Stimulated activated naive CD4-positive, alpha-beta T cell (primary cell): Measurements from ENCODE around the gene DMRT3.
"Not testable (repeated sequence)": the region's sequence is repeated elsewhere in the genome, so short reads cannot be mapped to it uniquely, and the experiment has no call there.

Source experiments
- DNase-seq, 6 experiments: peaks; one replicate each; lab custom pipeline; 2025; lab: John Stamatoyannopoulos, UW

The DMRT3 gene

GRCh38 chr9:998299-999110 lies 22.1 kb downstream of the DMRT3 start:
- DNase-seq: not testable (repeated sequence)

- DNase-seq: no peak
Measured at GRCh38 chr9:1001838-1002237, 25.4 kb downstream of the DMRT3 start.

- no peak for DNase-seq
Measured at GRCh38 chr9:1002678-1003077, 26.2 kb downstream of the DMRT3 start.

DNA sequence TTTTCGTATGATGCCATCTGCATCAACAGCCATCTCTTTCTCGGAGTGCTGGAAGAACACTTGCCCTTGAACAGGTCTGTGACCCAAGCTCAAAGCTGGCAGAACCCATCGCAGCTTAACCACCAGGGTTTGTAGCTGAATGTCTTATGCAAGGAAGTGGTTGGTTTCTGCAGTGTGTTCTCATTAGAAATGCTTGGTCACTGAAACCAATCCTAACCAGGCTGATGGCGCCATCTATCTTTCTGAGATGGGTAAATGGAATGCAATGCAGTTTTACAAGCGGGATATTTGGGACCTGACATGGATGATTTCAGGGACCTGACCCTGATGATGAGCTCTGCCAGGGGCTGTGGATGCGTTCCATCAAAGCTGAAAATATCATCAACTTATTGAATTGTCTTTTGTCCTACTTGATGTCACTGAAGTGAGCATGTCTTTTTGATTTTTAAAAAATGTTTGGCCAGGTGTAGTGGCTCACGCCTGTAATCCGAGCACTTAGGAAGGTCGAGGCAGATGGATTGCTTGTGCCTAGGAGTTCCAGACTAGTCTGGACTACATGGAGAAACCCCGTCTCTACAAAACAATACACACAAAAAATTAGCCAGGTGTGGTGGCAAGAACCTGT lies 28.7 kb downstream of the DMRT3 start:
- DNase-seq: no peak

DNA sequence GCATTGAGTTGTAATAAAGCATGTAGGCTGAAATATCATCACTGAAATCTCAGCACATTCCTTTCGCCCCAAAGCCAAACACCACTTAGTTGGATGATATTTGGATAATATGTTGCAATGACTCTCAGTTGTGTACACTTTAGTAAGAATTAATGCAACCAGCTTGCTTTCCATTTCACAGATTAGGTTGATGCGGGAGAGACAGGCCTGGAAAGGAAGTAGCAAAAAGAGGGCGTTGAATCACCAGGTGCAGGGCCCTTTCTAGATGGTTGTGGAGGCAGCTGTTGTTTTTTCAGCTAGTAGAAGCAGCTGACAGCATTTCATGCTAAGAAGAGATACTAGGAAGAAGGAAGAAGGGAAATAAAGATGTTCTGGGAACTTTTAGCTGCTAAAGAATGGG lies 30.9 kb downstream of the DMRT3 start:
- no peak for DNase-seq

GRCh38 chr9:1008216-1008615 lies 31.8 kb downstream of the DMRT3 start:
- DNase-seq: no peak

DNA sequence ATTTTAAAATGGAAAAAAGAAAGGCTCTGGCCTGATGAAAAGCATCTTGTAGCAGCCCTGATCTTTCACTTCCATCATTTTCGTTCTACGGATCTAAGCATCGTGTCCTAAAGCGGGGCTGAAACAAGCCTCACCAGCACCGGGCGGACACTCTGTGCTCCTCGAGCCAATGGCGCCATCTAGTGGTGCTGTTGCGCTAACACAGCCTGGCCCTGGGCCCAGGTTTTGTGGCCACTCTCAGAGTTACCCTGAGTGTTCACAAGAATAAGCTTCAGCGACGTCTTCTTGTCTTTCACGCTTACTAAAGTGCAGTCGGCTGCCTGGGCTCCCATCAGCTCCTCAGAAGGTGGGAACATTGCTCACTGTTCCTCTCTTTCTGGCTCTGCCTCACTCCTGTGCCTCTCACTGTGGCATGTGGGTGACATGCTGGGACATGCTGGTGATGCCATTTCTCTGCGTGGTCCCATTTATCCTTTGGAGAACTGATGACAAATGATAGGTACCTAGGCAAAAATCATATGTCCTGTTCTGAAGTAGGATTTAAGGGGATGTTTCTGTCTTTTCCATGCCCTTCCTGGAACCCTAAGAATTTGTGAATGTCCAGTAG lies 32.7 kb downstream of the DMRT3 start:
- DNase-seq: peak in 5 of 6 experiments; percentile 39 to 65 (median 43)

DNA sequence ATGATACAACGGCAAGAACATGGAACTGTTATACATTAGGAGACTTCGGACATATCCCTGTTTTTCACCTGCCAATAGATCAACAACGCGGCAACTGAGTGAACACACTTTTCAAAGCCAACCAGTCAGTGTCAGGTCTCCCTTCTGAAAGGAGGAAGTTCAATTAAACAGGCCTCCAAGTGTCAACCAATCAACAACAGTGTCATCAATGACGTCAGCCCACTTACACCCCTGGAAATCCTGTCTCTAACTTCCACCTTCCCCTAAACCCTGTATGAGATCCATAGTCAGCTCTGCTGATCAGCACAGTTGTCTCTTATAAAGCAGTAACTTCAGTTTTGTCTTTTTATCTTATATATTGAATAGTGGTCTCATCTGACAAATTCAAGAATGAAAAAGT lies 36.6 kb downstream of the DMRT3 start:
- DNase-seq: no peak

GRCh38 chr9:1014225-1014624 lies 37.8 kb downstream of the DMRT3 start:
- no peak for DNase-seq

DNA sequence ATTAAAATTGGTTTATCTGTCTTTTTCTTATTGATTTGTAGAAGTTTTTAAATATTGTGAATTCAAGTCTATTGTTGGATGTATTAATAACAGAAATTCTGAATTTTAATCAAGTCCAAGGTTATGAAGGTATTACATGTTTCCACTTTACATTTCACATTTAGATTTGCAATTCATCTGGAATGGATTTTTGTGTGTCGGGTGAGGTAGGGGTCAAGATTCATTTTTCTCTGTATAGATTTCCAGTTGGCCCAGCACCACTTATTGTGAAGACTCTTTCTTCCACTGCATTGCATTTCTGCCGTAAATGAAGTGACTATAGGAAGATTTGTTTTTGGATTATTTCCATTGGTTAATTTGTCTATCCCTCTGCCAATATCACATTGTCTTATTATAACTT lies 38.2 kb downstream of the DMRT3 start:
- no peak for DNase-seq

DNA sequence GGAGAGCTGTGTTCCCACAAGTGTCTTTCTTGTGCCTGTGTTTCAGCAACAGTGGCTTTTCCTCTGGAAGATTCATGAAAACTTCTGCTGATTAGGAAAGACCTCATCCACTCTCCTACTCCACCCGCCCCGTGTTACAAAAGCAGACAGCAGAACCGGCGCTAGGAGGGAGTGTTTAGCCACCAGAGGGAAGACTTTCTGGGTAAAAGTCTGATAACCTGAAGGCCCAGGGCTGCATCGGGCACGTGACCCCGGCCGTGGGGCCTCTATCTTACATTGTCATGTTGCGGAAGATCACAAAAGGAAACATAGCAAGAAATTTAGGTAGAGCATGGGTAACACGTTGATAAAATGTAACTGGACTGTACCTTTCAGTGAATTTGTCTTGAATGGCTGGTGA lies 41.7 kb downstream of the DMRT3 start:
- no peak for DNase-seq

DNA sequence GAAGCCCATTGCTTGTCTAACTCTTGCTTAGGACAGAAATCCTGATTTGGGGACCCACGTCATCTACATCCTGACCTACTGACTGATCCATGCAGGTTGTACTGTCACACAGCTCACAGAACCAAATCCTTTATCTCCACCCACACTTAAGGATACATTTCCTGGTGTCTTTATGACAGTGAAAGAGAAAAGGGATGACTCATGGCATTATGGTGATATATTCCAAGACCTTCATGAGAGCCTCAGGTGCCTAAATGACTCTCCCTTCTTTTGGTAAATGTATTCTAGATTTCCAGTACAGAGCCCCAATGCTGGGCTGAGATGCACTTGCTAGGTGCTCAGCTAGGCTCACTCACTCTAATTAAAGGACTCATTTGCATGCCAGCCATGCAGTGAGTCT lies 47.7 kb downstream of the DMRT3 start:
- DNase-seq: no peak

- DNase-seq: no peak
Measured at GRCh38 chr9:1025131-1025530, 48.7 kb downstream of the DMRT3 start.

DNA sequence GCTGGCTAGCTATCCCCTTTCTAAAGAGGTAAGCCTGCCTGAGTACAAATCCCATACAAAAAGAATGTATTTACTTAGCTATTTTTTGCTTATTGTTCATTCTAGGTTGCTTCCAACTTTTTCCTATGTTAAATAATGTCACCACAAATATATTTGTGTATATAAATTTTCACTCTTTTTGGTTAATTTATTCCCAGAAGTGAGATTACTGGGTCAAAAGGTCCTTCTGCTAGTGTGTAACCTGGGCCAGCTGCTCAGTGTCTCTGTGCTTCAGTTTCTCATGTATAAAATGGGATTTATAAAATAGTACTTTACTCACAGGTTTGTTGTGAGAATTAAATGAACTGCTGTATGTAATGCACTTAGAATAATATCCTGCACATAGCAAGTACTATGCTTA lies 49.8 kb downstream of the DMRT3 start:
- no peak for DNase-seq

- no peak for DNase-seq
Measured at GRCh38 chr9:1028501-1029190, 52.2 kb downstream of the DMRT3 start.

- no peak for DNase-seq
Measured at GRCh38 chr9:1031951-1032601, 55.6 kb downstream of the DMRT3 start.

- no peak for DNase-seq
Measured at GRCh38 chr9:1034271-1034670, 57.8 kb downstream of the DMRT3 start.

- no peak for DNase-seq
Measured at GRCh38 chr9:1039589-1039988, 63.1 kb downstream of the DMRT3 start.
